Activated CD4-positive, CD25-positive, alpha-beta regulatory T cell treated with anti-CD3 and anti-CD28 coated beads, Interleukin-2, amount 50 U/mL, for 24 hours (primary cell): ENCODE results near the gene SCP2.
"Not testable (repeated sequence)": the region's sequence is repeated elsewhere in the genome, so short reads cannot be mapped to it uniquely, and the experiment has no call there.

Experiments
- ATAC-seq, 2 donors: fragments of 150-1000 bp; cut with Tn5 transposase; one replicate each; pipeline ENCODE4 v1.10.0; 2021; ENCODE audit warnings: mild to moderate bottlenecking in 1 of 2, moderate library complexity in 1 of 2

SCP2 gene

DNA sequence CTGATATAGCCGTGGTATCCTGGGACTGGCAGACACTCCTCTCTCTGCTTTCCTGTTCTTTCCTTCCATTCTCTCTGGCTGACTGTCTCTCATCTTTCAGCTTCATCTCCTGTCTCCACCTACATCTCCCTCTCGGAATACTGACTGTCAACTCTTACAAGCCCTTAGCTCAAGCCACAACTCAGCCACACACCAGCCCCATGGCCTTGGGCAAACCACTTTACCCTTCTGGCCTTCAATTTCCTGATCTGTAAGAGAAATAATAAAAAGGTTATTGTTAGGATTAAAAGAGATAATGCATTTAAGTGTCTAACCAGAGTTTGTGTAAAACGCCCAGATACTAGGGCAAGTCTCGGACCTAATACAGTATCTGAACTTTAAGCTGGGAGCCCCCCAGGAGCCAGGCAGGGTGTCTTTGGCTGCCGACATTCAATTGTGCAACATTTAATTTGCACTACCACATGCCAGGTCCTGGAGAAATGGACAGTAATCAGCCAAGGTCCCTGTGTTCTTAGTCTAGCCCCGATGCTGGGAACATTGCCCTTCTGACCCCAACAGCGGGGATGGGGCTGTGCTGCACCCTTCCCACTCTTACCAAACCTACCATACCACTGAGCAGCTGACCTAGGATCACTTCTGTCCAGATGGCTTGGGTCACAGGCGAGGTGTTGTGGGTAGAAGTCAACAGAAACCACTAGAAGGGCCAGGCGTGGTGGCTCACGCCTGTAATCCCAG is 10.7 kb upstream of the SCP2 start:
- ATAC-seq: no peak

DNA sequence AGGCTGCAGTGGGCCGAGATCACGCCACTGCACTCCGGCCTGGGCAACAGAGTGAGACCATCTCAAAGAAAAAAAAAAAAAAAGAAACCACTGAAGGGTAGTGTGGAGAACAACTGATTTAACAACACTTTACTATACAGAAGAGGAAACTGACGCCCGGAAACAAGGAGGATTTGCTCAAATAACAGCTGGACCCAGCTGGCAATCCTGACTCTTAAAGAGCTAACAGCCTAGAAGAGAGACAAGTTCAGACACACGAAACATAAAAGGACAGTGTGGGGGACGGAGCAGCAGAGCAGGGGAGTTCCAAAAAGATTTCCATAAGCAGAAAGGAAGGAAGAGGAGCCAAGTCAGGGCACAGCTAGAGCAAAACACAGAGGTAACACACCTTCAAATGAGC is 9.9 kb upstream of the SCP2 start:
- no peak for ATAC-seq

DNA sequence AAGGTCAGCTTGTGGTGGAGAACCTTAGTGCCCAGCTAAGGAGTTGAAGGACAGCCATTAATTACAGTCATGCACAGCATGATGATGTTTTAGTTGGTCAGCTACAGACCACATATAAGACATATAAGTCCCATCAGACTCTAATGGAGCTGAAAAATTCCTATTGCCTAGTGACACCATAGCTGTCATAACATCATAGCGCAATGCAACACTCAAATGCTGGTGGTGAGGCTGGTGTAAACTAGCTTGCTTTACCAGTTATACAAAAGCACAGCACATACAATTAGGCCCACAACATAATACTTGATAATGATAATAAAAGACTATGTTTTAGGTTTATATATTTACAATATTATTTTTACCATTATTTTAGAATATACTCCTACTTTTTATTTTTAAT is 9.5 kb upstream of the SCP2 start:
- ATAC-seq: no peak

DNA sequence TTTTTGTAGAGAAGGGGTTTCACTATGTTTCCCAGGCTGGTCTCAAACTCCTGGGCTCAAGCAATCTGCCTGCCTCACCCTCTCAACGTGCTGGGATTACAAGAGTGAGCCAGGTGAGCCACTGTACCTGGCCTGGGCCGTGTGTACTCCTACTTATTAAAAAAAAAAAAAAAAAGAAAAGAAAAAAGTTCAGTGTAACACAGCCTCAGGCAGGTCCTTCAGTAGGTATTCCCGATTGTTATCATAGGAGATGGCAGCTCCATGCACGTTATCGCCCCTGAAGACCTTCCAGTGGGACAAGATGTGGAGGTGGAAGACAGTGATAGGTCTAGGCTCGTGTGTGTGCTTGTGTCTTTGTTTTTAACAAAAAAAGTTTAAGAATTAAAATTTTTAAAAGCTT is 8.9 kb upstream of the SCP2 start:
- no peak for ATAC-seq

DNA sequence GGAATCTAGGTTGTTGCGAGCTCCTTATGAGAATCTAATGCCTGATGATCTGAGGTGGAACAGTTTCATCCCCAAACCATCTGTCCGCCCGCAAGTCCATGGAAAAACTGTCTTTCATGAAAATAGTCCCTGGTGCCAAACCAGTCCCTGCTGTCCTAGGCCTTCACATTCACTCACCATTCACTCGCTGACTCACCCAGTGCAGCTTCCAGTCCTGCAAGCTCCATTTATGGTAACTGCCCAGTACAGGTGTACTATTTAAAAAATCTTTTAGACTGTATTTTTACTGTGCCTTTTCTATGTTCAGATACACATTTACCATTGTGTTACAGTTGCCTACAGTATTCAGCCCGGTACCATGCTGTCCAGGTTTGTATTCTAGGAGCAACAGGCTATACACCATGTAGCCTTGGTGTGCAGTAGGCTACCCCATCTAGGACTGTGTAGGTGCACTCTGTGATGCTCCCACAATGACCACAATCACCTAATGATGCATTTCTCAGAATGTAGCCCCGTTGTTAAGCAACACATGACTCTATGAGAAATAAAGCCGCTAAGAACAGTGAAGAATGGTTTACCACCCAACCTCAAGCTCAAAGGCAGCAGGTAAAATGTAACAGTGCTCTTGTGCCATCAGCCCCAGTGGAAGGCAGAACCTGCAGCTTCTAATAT is 7.9 kb upstream of the SCP2 start:
- peak; percentile 33 to 37 for ATAC-seq

DNA sequence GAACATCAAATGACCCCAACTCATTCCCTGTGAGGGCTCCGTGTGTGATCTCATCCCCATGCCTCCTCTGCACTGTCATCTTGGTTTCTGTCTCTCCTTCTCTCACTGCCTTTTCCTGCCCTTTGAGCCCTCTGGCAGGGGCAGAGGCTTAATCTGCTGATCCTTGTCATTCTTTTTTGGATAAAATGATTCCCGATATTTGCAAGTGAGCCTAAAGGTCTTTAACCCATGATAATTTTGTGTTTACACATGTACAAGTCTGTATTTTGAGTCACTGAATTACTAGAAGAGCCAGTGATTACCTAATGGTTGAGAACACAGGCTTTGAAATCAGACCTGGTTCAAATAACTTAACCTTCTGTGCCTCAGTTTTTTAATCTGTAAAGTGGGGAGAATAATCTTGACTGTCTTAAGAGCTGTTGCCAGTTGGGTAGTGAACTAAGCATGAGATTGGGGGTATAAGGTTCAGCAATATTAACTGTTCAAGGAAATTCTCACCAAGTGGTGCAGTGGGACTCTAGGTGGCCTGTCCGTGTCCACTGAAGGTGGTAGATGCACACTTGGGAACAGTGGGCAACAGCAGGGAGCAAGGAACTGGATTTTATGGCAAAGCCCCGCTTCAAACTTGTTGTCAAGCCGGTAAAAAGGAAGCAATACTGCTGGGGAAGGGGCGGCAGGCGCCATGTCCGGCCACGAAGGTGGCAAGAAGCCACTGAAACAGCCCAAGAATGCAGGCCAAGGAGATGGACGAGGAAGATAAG is 7.2 kb upstream of the SCP2 start:
- no peak for ATAC-seq

DNA sequence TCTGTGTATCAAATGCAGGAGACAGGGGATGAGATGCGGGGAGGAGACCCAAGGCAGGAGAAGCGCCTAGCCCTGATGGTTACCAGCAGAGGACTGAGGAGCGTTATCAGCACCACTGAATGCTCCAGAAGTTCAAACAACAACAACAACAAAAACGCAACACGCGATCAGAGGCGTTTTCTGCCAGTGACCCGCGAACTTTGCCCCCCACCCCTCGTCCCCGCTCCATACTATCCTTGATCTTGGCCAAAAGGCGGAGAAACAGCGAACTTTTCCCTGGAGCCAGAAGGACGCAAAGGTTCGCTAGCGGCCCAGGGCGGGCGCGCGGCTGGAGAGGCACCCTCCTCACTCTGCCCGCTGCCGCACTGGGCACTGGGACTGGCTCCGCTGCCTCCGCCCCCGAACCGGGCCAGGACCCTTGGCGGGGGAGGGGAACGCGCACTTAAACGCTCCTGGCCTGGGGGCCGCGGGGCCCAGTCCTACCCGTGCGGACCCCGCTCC is 6.2 kb upstream of the SCP2 start:
- no peak for ATAC-seq

DNA sequence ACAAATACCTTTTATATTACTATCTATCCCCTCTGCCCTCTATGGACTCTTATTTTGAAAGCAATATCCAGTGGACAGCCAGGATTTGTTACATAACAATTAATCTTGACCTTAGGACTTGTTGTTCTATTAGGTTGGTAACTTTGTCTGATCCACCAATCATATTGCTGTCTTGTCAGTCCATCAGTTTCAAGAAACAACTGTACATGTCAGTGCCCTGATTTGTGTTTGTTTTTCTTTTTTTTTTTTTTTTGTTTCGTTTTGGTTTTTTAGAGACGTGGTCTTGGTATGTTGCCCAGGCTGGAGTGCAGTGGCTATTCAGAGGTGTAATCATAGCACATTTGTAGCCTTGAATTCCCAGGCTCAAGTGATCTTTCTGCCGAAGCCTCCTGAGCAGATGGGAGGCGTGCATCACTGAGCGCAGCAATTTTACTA is 1.5 kb upstream of the SCP2 start:
- no peak for ATAC-seq

DNA sequence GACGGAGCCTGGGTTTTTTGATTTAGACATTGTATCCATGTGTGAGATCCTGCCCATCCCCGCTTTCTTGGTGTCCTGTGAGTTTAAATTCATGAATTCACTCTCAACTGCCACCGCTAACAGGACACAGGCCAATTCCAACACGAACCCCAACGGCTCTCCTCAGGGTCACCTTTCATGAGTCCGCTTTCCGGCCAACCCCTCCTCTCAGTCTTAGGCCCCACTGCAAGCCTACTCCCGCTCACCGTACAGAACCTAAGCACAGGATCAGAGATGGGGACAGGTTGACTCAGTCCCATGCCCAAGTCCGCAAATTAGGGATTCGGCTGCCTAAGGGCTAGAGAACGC is 238 bp upstream of the SCP2 start:
- ATAC-seq: peak in 1 of 2 donors; percentile 4

DNA sequence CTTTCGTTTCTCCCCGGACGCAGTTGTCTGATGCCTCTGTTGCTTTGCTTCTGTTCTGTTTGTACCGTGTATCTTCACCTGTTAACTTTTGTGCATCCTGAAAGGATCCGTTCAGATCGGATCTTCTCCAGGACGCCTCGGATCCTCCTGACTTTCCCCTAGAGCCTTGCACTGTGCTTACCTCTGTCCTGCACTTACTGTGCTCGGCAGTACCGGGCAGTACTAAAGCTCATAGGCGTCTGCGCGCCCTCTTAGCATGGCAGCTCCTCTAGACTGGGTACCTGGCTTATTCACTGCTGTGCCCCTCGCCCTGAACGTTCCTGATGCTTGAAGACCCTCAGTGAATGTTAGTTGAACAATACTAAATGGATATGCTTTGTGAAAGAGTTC is 934 bp downstream of the SCP2 start:
- no peak for ATAC-seq

DNA sequence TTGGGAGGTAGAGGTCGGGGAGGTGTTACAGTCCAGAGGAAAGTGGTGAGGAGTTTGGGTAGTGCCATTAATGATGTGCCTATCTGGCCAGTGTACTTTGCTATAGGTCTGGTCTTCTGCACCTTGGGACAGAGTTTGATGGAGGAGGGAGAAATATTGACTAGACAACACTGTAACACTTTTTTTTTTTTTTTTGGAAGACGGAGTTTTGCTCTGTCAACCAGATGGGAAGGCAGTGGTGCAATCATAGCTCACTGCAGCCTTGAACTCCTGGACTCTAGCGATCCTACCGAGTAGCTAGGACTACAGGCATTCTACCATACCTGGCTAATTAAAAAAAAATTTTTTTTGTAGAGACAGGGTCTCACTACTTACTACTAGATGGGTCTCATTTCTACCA is 1.9 kb downstream of the SCP2 start:
- no peak for ATAC-seq

DNA sequence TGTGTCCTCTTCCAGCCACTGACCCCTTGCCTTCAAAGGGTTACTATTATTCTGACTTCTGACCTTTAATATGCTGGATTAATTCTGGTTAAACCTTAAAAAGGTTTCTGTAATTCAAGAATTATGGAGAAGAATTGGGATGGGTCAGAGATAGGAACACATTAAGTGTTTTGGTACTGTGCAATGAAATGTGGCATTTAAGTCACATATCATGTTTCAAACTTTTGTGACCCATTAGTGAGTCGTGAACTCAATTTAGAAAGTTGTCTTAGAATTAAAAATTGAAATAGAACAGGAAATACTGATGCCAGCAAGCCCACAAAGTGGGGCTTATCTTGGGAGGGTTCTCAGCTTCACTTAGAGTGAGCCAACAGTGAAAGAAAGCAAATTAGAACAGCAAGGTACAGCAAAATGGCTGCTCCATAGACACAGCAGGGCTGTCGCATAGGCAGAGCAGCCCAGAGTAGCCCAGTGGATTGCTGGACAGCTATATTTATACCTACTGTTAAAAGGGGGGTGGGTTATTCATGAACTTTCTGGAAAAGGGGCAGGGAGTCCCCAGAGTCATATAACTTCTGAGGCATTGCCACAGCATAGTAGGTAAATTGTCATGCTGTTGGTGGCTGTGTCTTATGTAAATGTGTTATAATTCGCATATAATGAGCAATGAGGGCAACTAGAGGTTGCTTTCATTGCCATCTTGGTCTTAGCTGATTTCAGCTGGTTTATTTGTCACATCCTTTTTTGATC is 10.5 kb downstream of the SCP2 start:
- no peak for ATAC-seq

DNA sequence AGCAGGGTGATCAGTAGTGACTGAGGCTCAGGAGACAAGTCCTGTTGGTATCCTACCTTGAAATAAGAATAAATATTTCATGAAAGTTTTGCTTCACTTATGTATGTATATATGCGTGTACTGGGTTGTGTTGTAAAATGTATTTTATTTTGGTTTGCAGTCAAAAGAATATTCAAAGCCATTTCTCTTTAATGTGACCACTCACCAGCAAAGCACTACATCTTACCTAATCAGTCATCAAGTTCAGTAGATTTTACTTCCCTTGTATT is 11.0 kb downstream of the SCP2 start:
- ATAC-seq: no peak

DNA sequence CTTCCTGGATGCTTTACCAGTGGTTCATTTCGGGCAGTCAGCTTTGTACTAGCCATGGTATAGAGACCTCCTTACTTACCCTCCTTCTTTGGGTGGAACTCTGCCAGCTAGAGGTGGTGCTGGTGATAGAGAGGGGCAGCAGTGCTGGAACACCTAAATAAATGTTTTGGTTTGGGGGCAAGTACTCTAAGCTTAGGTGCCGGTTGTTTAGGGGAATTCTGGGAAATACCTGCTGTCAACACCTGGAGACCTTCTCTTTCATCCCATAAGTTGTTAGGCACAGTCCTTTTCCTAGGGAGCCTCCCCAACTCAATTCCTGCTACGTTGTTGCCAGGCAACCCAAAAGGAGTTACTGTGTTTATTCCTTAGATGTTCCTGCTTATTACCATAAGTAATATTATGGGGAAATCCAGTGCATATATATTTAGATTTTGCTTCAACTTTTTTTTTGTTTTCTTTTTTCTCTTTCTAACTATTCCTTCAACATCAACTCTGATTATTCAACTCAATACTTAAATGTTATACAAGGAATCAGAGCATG is 16.9 kb downstream of the SCP2 start:
- ATAC-seq: no peak

DNA sequence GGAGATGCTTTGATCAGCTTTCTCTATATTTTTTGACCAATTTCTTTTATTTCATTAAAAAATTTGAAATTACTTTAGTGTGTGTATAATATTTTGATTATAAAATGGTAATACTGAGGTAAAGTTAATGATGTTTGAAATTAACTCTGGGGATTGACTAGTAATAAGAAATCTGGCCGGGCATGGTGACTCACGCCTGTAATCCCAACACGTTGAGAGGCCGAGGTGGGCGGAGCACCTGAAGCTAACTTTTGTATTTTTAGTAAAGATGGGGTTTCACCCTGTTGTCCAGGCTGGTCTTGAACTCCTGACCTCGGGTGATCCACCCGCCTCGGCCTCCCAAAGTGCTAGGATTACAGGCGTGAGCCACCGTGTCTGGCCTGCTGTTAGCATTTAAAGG is 17.5 kb downstream of the SCP2 start:
- no peak for ATAC-seq

DNA sequence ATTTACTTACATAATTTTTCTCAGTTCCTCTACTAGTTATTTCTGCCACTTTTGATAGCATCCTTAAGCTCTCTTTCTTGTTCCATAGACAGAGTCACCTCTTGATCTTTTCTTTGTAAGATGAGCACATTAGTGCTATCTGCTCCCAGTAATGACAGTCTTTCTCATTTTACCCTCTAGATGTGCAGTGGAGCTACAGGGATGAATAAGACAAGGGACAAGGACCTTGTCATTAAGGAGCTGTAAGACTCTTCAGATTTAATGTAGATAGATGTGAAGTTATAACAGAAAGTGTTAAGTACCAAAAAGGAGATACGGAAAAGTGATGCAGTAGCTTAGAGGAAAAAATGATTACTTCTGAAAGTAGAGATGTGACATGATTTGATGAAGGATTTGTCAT is 20.4 kb downstream of the SCP2 start:
- no peak for ATAC-seq

DNA sequence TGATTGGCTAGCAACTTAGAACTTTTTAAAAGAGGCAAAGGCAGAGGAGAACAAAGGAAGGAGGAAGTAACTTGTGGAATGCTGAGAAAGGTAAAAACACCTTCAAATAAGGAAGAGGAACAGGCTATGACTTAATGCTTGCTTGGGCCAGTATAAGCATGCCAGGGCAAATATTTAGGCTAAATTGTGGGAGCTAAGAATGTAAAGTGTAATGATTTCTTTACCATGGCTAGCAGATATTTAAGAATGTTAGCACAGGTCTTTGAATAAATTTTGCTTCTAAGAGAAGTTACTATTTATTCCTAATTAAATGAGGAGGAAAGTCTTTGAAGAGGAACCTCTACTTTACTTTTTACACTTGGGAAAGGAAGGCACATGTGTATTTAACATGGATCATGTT is 22.5 kb downstream of the SCP2 start:
- ATAC-seq: not testable (repeated sequence)

DNA sequence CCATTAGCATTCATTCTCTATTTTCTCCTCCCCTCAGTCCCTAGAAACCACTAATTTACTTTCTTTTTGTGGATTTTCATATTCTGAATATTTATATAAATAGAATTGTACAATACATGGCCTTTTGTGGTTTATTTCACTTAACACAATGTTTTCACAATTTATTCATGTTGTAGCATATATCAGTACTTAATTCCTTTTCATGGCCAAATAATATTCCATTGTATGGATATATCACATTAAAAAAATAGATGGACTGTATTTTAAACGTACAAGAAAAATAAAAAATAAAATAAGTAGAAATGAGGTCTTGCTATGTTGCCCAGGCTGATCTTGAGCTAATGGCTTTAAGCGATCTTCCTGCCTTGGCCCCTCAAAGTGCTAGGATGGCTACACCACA is 25.0 kb downstream of the SCP2 start:
- ATAC-seq: no peak

DNA sequence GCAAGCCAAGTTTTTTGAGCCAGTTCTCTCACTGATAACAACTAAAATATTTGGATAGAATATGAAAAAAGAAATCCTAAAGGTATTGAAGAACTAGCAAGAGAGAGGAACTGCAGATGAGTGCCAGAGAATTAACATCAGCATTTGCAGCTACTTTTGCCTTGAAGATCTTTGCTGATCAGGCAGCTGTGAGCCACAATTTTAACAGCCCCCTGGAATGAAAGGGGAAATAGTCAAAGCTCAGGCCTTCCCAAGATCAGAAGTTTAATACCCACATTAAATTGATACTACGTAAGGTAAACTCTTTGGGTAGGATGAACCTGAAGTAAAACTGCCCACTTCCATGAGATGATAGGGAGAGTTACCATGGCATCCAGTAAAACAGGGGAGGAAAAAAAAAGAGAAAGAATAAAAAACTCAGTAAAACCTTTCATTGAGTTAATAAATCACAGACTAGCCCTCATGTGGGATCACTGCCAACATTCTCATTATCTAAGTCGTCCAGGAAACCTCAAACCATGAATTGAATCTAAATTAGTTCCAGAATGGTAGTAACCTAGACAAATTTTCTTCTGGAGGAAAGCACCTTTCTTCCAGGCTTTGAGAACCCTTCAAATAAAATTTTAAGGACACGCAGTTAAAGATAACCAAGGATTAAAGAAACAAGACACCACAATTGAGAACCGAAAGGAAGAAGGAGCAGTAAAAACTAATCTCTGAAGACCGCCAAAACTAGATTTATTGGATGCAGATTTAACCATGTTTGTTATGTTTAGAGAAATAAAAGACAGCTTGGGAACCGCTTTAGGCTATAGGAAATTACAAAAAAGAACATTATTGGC is 28.3 kb downstream of the SCP2 start:
- ATAC-seq: no peak

DNA sequence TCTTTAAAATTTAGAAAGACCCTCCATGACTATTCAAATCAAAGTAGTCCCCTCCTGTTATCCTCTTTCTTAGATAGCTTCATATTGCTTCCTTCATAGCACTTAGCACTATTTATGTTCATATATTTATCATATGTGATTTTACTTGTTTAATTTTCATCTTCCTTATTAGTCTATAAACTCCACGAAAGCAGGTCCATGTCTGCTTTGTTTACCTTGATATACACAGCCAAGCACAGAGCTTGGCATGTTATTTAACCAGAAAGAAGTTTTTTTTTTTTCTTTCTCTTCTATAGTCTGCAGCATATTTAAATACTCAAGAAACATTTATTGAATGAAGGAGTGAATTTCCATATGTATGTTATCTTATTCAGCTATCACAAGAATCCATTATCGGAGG is 36.0 kb downstream of the SCP2 start:
- ATAC-seq: no peak

DNA sequence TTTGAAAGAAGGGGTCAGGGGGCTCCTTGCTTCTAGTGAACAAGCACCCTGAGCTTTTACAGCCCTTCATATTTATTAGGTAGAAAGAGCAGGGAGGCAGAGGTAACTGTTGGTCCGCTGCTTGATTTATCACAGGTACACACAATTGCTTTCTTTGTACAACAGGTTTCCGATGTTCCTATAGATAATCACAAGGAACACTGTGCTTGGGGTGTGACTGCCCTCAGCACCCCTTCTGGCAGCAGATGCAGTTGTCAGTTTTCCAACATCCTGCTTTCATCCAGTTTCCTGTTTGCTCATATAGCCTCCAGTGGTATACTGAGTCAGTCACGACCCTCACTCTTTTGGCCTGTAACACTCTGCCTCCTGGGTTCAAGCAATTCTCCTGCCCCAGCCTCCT is 40.6 kb downstream of the SCP2 start:
- ATAC-seq: no peak

DNA sequence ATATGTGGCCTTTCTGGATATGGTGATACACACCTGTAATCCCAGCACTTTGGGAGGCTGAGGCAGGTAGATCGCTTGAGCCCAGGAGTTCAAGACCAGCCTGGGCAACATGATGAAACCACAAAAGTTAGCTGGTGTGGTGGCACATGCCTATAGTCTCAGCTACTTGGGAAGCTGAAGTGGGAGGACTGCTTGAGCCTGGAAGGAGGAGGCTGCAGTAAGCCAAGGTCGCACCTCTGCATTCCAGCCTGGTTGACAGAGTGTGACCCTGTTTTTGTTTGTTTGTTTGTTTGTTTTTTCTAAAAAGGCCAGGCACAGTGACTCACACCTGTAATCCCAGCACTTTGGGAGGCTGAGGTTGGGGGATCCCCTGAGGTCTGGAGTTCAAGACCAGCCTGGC is 42.2 kb downstream of the SCP2 start:
- not testable (repeated sequence) for ATAC-seq
